ENCODE measurements around the gene NPSR1.

DNA sequence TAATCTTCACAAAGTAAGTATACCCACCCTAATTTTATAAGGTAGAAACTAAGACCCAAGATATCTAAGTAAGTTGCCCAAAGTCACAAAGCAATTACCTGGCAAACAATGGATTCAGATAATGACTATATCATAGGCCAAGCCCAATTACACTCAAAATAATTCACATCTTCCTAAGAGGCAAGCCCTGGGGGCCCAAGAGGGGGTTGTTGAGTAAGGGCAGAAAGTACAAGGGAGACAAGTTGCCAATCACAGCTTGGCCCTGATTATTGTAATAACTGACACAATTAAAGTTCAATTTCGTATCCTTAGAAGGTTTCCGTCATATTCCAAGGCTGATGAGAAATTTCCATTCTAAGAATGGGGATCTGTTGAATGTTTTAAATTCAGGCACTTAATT, 91.4 kb downstream of the NPSR1 start:
- no peak for TF ChIP-seq ZNF565 (CRISPR knock-in tag; conservative IDR thresholded peaks at IDR 0.05; ENCODE audit: low read depth)
- TF ChIP-seq, protein P1, sequence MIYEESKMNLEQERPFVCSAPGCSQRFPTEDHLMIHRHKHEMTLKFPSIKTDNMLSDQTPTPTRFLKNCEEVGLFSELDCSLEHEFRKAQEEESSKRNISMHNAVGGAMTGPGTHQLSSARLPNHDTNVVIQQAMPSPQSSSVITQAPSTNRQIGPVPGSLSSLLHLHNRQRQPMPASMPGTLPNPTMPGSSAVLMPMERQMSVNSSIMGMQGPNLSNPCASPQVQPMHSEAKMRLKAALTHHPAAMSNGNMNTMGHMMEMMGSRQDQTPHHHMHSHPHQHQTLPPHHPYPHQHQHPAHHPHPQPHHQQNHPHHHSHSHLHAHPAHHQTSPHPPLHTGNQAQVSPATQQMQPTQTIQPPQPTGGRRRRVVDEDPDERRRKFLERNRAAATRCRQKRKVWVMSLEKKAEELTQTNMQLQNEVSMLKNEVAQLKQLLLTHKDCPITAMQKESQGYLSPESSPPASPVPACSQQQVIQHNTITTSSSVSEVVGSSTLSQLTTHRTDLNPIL (CRISPR knock-in tag; IDR thresholded peaks at IDR 0.05; ENCODE audit: low read depth), result no peak
- TF ChIP-seq ARNTL (CRISPR knock-in tag; IDR thresholded peaks at IDR 0.05; ENCODE audit: borderline replicate concordance, low read depth), result no peak
- no peak for TF ChIP-seq POU6F1 (CRISPR knock-in tag; IDR thresholded peaks at IDR 0.05; ENCODE audit: borderline replicate concordance, low read depth)
- TF ChIP-seq BACH2 (CRISPR knock-in tag; IDR thresholded peaks at IDR 0.05; ENCODE audit: borderline replicate concordance), result no peak
- no peak for TF ChIP-seq TCF4 (CRISPR knock-in tag; IDR thresholded peaks at IDR 0.05; ENCODE audit: borderline replicate concordance)
- no peak for TF ChIP-seq GLIS3 (CRISPR knock-in tag; IDR thresholded peaks at IDR 0.05)
- no peak for TF ChIP-seq CSDC2 (CRISPR knock-in tag; IDR thresholded peaks at IDR 0.05)
- no peak for TF ChIP-seq RARB (CRISPR knock-in tag; IDR thresholded peaks at IDR 0.05)

All from SK-N-SH treated with all-trans-retinoic acid at 6 μM for 48 hours (cell line).